ENCODE results near the gene BAZ2A.

DNA sequence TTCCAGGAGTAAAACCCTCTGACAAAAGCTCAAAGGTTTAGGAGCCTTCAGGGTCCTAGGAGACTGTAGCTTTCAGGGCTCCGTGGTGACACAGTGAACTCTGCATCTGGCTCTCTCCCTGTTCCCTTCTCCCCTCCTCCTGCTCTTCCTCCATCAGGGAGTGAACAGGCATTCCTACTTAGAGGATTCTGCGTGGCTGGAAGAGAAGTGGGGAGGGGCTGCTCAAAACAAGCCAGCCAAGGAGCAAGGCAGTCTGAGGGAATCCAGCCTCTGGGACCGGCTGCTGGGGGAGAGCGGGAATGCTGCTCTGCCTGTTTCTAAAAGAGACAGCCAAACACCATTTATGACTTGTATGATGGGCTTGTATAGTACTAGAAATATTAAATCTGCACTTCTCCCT is 59.0 kb downstream of the BAZ2A start:
- TF ChIP-seq, protein P1, sequence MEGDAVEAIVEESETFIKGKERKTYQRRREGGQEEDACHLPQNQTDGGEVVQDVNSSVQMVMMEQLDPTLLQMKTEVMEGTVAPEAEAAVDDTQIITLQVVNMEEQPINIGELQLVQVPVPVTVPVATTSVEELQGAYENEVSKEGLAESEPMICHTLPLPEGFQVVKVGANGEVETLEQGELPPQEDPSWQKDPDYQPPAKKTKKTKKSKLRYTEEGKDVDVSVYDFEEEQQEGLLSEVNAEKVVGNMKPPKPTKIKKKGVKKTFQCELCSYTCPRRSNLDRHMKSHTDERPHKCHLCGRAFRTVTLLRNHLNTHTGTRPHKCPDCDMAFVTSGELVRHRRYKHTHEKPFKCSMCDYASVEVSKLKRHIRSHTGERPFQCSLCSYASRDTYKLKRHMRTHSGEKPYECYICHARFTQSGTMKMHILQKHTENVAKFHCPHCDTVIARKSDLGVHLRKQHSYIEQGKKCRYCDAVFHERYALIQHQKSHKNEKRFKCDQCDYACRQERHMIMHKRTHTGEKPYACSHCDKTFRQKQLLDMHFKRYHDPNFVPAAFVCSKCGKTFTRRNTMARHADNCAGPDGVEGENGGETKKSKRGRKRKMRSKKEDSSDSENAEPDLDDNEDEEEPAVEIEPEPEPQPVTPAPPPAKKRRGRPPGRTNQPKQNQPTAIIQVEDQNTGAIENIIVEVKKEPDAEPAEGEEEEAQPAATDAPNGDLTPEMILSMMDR (IDR thresholded peaks at IDR 0.05) = no peak
- no peak for TF ChIP-seq EP300 (IDR thresholded peaks at IDR 0.05)
- TF ChIP-seq POLR2A (IDR thresholded peaks at IDR 0.05) = no peak
- no peak for TF ChIP-seq POLR2AphosphoS5 (IDR thresholded peaks at IDR 0.05)
